Astrocyte (in vitro differentiated cells and primary cell): ENCODE results near the gene ABCA12. TPM values are rescaled to one million over a fixed set of nuclear protein-coding genes. Genes with fewer than 3 reads are reported as not detected.
A peak's percentile ranks its signal among the peaks of the same experiment; 100 is the strongest.

Experiments used
- DNase-seq: peaks from one replicate; pipeline ENCODE4 v3.0.0-alpha.2; 2010; ENCODE audit warnings: low read depth
- FAIRE-seq: peaks from 2 replicates; lab custom pipeline; 2011; peaks lifted over from hg19 to GRCh38; lab: Jason Lieb, UNC
- H2AFZ ChIP-seq: 2 replicates; pipeline ENCODE4 v1.6.0; 2012; ENCODE audit warnings: low read depth, low read length, inconsistent platforms
- H3K27ac ChIP-seq: 2 replicates; pipeline ENCODE4 v1.5.1; 2011; ENCODE audit warnings: low read depth, low read length, inconsistent platforms
- H3K27me3 ChIP-seq: 2 replicates; pipeline ENCODE4 v1.6.0; 2011; ENCODE audit warnings: low read length, inconsistent platforms; ENCODE audit not compliant: insufficient read depth
- H3K36me3 ChIP-seq: 2 replicates; pipeline ENCODE4 v1.5.1; 2011; ENCODE audit warnings: low read length, inconsistent platforms; ENCODE audit not compliant: insufficient read depth
- H3K4me1 ChIP-seq: 2 replicates; pipeline ENCODE4 v1.5.1; 2011; ENCODE audit warnings: low read length, inconsistent platforms; ENCODE audit not compliant: insufficient read depth
- H3K4me2 ChIP-seq: 2 replicates; pipeline ENCODE4 v1.6.0; 2012; ENCODE audit warnings: low read length, inconsistent platforms
- H3K4me3 ChIP-seq: 2 replicates; pipeline ENCODE4 v1.5.1; 2011; ENCODE audit warnings: low read depth, mild to moderate bottlenecking, low read length, inconsistent platforms; ENCODE audit not compliant: insufficient read depth
- H3K79me2 ChIP-seq: 2 replicates; pipeline ENCODE4 v1.6.0; 2012; ENCODE audit warnings: mild to moderate bottlenecking, low read length, inconsistent platforms; ENCODE audit not compliant: insufficient read depth
- H3K9ac ChIP-seq: 2 replicates; pipeline ENCODE4 v1.6.0; 2012; ENCODE audit warnings: mild to moderate bottlenecking, low read length, inconsistent platforms
- H3K9me3 ChIP-seq: 2 replicates; pipeline ENCODE4 v1.5.1; 2012; ENCODE audit warnings: low read depth, mild to moderate bottlenecking, low read length, inconsistent platforms; ENCODE audit not compliant: insufficient read depth
- H4K20me1 ChIP-seq: 2 replicates; pipeline ENCODE4 v1.6.0; 2012; ENCODE audit warnings: low read length, inconsistent platforms; ENCODE audit not compliant: insufficient read depth
- H3K27ac Mint-ChIP-seq: one replicate; pipeline ENCODE4 v1.8.0; 2021; ENCODE audit warnings: mild to moderate bottlenecking, mixed read lengths; ENCODE audit not compliant: unreplicated experiment
- H3K27me3 Mint-ChIP-seq: one replicate; pipeline ENCODE4 v1.8.0; 2021; ENCODE audit warnings: low read depth, mixed read lengths; ENCODE audit not compliant: unreplicated experiment
- H3K36me3 Mint-ChIP-seq: one replicate; pipeline ENCODE4 v1.8.0; 2021; ENCODE audit warnings: low read depth, mixed read lengths; ENCODE audit not compliant: unreplicated experiment
- H3K4me1 Mint-ChIP-seq: one replicate; pipeline ENCODE4 v1.8.0; 2021; ENCODE audit warnings: low read depth, mixed read lengths; ENCODE audit not compliant: unreplicated experiment
- H3K4me3 Mint-ChIP-seq: one replicate; pipeline ENCODE4 v1.8.0; 2021; ENCODE audit warnings: mild to moderate bottlenecking, moderate library complexity, mixed read lengths; ENCODE audit not compliant: unreplicated experiment
- H3K9me3 Mint-ChIP-seq: one replicate; pipeline ENCODE4 v1.8.0; 2021; ENCODE audit warnings: mild to moderate bottlenecking, mixed read lengths; ENCODE audit not compliant: unreplicated experiment
- EZH2 ChIP-seq: IDR thresholded peaks from 2 replicates; pipeline ENCODE4 v1.6.1; 2012; ENCODE audit warnings: mild to moderate bottlenecking, low read length, inconsistent platforms; ENCODE audit not compliant: insufficient read depth
- total RNA-seq: library from RNA; stranded (reverse); gene quantifications from 2 replicates; pipeline ENCODE4 v1.2.1, GENCODE V29; 2021
- TF ChIP-seq, protein P1 (sequence below): IDR thresholded peaks from 2 replicates; pipeline ENCODE4 v1.5.1; 2011; ENCODE audit warnings: low read depth, mild to moderate bottlenecking, inconsistent platforms, low read length, moderate library complexity; ENCODE audit not compliant: insufficient read depth

The ABCA12 gene
- total RNA-seq, 1 donor from 2014 or later = 4.4 TPM

DNA sequence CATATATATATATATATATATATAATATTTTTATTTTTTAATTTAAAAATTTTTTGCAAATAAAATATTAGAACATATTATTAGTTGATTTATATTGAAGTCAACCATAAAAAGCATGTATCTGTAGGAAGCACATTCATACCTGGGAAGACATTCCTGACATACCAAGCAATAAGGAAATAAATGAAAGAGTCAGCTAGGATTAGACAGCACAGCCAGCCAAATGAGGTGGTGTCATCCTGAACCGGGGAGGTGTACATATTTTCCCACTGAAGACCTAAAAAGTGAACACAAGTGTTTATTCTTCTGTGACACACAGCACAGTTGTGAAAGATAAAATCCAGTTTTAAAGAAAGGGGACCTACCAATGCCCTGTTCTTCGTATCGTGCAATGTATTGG lies 149.2 kb downstream of the ABCA12 start:
- no peak for FAIRE-seq
- H3K27ac Mint-ChIP-seq = no peak overlapping the region

DNA sequence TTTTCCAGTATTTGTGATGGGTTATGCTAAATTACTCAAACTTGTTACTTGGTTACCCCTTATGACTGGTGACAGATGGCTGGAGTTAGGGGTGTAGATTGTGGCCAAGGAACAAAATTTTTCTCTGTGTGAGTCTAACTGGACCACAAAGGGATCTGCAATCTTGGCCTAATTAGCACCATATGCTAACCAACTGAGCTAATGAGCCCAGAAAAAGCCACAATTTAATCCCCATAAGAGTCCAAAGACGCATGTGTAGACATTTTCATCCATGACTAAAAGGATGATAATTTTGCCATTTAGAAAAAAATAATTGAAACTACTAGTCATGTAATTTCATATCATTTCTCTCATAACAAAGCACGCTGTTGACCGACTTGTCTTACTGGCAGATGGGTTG lies 151.2 kb downstream of the ABCA12 start:
- TF ChIP-seq, protein P1, sequence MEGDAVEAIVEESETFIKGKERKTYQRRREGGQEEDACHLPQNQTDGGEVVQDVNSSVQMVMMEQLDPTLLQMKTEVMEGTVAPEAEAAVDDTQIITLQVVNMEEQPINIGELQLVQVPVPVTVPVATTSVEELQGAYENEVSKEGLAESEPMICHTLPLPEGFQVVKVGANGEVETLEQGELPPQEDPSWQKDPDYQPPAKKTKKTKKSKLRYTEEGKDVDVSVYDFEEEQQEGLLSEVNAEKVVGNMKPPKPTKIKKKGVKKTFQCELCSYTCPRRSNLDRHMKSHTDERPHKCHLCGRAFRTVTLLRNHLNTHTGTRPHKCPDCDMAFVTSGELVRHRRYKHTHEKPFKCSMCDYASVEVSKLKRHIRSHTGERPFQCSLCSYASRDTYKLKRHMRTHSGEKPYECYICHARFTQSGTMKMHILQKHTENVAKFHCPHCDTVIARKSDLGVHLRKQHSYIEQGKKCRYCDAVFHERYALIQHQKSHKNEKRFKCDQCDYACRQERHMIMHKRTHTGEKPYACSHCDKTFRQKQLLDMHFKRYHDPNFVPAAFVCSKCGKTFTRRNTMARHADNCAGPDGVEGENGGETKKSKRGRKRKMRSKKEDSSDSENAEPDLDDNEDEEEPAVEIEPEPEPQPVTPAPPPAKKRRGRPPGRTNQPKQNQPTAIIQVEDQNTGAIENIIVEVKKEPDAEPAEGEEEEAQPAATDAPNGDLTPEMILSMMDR = no peak
- TF ChIP-seq EZH2 = no peak
- FAIRE-seq = no peak
- peak; percentile 10 for DNase-seq

More for the DNA sequence above, 149.2 kb downstream of the ABCA12 start:
- Histone ChIP-seq H3K79me2 (no peaks in the 10 kb centered on the region), H3K9ac (no peak overlapping the region), H3K4me1 (no peaks in the 10 kb centered on the region), H4K20me1 (no peaks in the 10 kb centered on the region), H3K27me3 (no peaks in the 10 kb centered on the region), H3K9me3 (no peaks in the 10 kb centered on the region), H3K4me2 (no peak overlapping the region), H2AFZ (no peak overlapping the region), H3K36me3 (no peaks in the 10 kb centered on the region), H3K27ac (no peak overlapping the region), H3K4me3 (no peak overlapping the region)
- H3K36me3 Mint-ChIP-seq = no peaks in the 10 kb centered on the region
- TF ChIP-seq, protein P1 = no peak
- TF ChIP-seq EZH2 = no peak
- no peaks in the 10 kb centered on the region for H3K4me1 Mint-ChIP-seq
- peaks cover 3% of the 10 kb centered on the region for H3K27me3 Mint-ChIP-seq
- H3K4me3 Mint-ChIP-seq = no peak overlapping the region
- H3K9me3 Mint-ChIP-seq = no peaks in the 10 kb centered on the region
- no peak for DNase-seq

DNA sequence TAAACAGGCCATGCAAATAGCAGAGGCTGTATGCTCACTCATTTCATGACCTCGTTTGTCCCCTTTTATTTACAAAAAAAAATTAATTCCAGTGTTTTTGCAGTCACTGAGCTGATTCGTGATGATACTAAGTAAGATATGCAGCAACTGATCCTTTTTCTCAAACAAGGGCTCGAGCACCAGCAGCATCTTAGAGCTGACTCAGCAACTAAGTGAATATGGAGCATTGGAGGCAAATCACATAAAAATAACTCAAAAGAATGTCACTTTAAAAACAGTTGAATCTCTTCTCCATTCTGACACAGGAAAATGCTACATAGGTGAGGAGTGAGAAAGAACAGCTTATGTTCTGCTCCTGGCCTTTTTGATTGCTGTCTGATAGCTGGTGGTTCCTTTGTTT lies 152.8 kb downstream of the ABCA12 start:
- Mint-ChIP-seq H3K27me3 (peaks cover 3% of the 10 kb centered on the region), H3K9me3 (no peaks in the 10 kb centered on the region), H3K4me1 (no peaks in the 10 kb centered on the region), H3K4me3 (no peak overlapping the region), H3K36me3 (no peaks in the 10 kb centered on the region), H3K27ac (no peak overlapping the region)
- H3K9me3 ChIP-seq = no peaks in the 10 kb centered on the region
- H2AFZ ChIP-seq = no peak overlapping the region
- H4K20me1 ChIP-seq = no peaks in the 10 kb centered on the region
- no peak for DNase-seq
- no peaks in the 10 kb centered on the region for H3K27me3 ChIP-seq
- H3K36me3 ChIP-seq = no peaks in the 10 kb centered on the region
- FAIRE-seq = no peak
- no peak overlapping the region for H3K4me3 ChIP-seq
- H3K4me1 ChIP-seq = no peaks in the 10 kb centered on the region
- TF ChIP-seq EZH2 = no peak
- TF ChIP-seq, protein P1 = no peak
- no peak overlapping the region for H3K27ac ChIP-seq
- H3K4me2 ChIP-seq = no peak overlapping the region
- no peaks in the 10 kb centered on the region for H3K79me2 ChIP-seq
- H3K9ac ChIP-seq = no peak overlapping the region

More for the DNA sequence above, 151.2 kb downstream of the ABCA12 start:
- no peaks in the 10 kb centered on the region for H3K9me3 Mint-ChIP-seq
- H4K20me1 ChIP-seq = no peaks in the 10 kb centered on the region
- H3K36me3 ChIP-seq = no peaks in the 10 kb centered on the region
- no peak overlapping the region for H3K4me3 ChIP-seq
- H3K9ac ChIP-seq = no peak overlapping the region
- no peak overlapping the region for H3K4me3 Mint-ChIP-seq
- H2AFZ ChIP-seq = no peak overlapping the region
- no peaks in the 10 kb centered on the region for H3K9me3 ChIP-seq
- H3K27me3 ChIP-seq = no peaks in the 10 kb centered on the region
- no peaks in the 10 kb centered on the region for H3K36me3 Mint-ChIP-seq
- H3K27ac Mint-ChIP-seq = no peak overlapping the region
- H3K4me1 ChIP-seq = no peaks in the 10 kb centered on the region
- H3K27me3 Mint-ChIP-seq = peaks cover 3% of the 10 kb centered on the region
- H3K4me1 Mint-ChIP-seq = no peaks in the 10 kb centered on the region
- no peak overlapping the region for H3K27ac ChIP-seq
- no peaks in the 10 kb centered on the region for H3K79me2 ChIP-seq
- no peak overlapping the region for H3K4me2 ChIP-seq
